Measurements from ENCODE around the gene FAM228B.

- TF ChIP-seq CTCF (conservative IDR thresholded peaks at IDR 0.05 in 1 of 2, IDR thresholded peaks at IDR 0.05 in 1 of 2; ENCODE audit: low read depth in 1 of 2, low read length in 2 of 2) (no peak), EZH2 (IDR thresholded peaks at IDR 0.05; ENCODE audit: low read length, missing control alignments) (no peak)
These were observed 20.6 kb upstream of the FAM228B start for GRCh38 chr2:24102677-24103076.

Measured in fibroblast of lung (primary cell).